GM18526 (cell line): Measurements from ENCODE around the gene DNAH17.

Experiments used
- POLR2A ChIP-seq: IDR thresholded peaks from 3 replicates; pipeline ENCODE4 v1.6.1; 2011; ENCODE audit not compliant: insufficient read length; ENCODE audit errors: extremely low read depth

DNAH17 gene

DNA sequence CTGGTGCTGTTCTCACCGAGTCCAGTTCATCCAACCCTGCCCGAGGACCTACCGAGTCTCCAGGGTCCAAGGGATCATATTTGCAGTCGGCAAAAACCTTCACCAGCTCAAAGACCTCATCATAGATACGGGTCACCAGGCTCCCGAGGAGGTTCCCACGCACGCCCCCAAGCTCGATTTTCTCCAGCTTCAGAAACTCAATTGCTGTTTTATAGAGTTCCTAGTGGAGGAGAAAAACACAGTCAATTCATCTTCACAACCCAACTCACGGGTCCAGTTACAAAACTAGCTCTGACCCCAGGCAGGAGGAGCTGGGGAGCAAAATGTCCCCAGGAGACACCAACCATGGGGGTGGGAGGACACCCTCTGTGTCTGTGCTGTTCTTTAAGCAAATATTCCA lies 10.2 kb downstream of the DNAH17 start:
- TF ChIP-seq POLR2A = no peak

DNA sequence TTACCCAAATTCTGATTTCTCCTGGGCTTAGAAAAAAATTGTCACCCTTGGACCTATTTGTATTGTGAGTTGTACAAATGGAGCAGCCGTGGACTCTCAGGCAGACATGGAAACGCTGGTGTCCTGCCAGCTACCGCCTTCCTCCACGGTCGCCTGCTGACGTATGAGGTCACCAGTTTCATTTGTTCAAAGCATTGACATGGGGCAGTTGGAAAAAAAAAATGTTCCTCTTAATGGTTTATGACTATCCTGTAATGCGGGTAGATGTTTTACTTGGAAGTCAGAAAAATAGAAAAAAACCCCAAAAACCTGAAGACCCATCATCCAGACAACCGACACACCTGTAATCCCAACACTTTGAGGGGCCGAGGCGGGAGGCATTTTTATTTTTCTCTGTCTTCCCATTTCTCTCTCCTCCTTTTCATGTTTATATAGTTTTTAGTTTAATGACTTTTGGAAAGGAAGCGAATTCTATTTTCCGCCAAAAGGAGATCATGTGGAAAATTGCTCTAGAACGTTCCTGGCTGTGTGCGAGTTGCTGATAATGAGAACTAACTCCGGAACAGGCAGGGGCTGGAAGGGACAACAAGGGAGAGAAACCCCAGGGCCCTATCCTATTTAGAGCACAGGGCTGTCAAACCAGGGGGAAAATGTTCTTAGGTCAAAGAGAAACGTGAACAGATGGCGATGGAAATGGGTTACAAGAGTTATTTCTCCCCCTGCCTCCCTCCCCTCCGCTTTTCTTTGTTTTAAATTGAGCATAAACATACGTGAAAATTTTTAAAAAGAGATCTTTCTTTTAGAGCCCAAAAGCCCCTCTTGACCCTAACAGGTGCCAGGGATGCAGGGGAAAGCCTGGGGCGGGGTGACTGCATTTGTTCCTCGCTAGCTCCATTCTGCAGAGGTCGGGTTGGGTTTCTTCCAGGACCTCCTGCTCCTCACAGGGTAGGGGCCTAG lies 13.7 kb downstream of the DNAH17 start:
- TF ChIP-seq POLR2A = no peak

DNA sequence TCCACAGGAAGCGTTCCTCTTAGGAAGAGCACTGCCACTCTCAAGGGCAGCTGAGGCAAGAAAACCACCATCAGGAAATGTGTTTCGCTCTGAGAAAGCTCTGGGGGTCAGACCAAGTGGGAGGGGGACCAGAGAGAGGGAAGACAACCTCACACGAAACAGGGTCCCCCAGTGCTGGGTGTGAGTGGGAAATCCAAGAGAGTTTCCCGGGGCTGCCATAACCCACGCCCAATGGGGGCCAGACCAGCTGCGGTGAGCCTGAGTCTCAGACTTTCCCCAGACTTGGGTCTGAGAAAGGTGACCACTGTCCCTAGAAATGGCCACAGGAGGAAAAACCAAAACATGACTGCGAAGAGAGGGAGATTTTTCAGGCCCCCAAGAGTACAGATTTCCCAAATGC lies 14.5 kb downstream of the DNAH17 start:
- no peak for TF ChIP-seq POLR2A

DNA sequence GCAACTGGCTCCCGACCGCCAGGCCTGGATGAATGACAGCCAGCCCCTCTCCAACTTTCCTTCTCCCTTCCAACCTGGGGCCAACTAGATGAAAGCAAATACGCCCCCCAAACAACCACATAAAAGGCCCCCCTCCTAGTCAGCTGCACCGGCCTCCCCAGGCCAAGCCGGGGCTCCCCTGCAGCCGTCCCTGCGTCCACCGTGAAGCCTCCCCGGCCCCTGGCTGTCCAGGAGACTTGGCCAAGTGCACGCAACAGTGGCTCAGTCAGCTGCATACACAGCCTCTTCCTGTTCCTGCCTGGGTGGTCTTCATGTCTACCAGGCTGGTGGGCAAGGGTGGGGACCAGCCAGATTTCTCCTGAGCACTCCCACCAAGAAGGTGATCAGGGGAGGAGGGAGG lies 16.0 kb downstream of the DNAH17 start:
- TF ChIP-seq POLR2A = no peak

DNA sequence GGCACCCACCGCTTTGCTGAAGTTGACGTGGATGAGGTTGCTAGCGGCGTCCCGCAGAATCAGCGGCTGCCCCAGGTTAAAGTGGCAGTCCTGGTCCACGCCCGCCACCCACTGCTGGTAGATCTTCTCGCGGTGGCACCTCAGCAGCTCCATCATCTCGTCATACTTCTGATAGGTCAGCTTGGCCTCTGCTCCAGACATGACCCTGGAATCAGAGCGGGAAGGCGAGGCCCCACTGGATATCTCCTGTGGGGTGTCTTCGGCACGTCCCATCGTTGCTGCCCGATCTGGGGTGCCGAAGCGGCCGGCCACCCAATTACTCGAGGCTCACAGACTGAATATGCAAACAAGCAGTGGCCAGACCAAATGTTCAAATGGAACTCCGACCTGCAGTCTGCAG lies 16.5 kb downstream of the DNAH17 start:
- no peak for TF ChIP-seq POLR2A

DNA sequence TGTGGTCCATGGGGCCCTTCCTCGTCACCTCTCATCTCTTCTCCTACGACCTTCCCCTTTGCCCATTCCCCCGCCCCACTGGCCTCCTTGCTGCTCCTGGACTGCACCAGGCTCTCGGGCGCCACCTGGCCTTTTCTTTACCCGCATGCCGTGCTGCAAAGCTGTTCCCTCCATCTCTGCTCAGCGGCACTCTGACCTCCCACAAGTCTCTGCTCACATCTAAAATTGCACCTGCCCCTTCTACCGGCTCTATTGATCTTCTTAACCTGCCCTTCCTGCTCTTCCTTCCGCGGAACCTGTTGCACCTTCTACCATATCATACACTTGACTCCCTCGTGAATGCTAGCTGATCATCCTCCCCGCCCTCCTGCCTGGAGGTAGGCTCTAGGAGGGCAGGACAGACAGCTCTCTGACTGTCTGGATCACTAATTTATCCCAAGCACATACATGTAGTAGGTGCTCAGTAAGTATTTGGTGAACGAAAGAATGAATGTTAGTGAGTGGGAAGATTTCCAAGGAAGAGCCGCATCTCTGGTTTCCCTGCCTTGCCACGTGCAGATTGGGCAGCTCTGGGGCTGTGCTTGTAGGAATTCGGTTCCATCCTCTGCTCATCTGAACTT lies 17.3 kb downstream of the DNAH17 start:
- no peak for TF ChIP-seq POLR2A

DNA sequence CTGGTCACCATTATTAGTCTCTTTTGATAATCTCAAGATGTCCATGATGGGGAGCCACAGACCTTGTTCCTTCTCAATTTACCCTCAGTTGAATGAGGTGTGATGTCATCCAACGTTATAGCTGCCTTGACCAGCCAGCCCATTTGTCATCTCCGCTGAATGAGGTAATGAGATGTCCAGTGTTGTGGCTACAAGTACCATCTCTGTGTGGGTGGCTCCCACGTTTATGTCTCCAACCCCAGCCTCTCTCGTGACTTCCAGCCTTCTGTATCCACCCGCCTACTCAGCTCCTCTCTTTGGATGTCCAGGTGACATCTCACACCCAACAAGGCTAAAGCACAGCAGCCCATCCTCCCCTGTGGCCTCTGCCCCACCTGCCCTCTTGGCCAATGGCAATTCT lies 18.2 kb downstream of the DNAH17 start:
- no peak for TF ChIP-seq POLR2A

DNA sequence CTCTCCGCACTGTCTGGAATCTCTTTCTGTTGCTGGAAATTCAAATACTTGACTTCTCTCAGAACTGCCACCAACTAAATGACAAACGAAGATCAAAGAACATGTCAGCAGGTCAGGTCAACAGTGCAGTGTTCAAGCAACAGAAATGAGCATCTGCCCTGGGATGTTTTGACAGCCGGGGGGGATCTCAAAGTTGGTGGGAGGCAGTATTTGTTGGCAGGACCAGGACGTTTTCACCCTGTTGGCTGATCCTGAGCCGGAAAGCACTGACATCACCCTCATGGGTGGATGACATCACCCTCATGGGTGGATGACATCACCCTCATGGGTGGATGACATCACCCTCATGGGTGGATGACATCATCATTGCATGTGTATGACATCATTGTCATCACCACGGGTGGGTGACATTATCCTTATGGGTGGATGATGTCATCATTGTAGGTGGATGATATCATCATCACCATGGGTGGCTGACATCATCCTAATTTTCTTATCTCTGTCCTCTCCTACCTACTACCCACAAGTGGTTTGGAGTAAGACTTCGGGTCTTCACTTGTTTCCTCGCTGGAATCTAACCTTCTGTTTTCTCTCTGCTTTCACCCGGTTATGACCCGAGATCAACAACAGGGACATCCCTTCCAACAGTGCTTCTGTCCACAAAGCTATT lies 18.9 kb downstream of the DNAH17 start:
- TF ChIP-seq POLR2A = no peak

DNA sequence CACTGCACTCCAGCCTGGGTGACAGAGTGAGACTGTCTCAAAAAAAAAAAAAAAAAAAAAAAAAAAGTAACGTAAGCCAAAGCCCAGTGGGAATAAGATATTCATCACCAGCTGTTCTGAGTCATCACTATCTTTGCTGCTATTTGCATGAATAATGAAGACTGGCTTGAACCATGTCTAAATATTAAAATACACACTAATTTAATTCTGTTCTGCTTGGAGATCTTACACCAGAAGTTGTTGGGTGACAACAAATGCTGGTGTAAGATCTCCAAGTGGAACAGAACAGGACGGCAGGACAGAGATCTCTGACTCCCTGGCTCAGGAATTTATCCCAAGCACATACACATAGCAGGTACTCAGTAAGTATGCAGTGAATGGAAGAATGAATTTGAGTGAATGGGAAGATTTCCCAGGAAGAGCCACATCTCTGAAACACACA lies 19.6 kb downstream of the DNAH17 start:
- no peak for TF ChIP-seq POLR2A

DNA sequence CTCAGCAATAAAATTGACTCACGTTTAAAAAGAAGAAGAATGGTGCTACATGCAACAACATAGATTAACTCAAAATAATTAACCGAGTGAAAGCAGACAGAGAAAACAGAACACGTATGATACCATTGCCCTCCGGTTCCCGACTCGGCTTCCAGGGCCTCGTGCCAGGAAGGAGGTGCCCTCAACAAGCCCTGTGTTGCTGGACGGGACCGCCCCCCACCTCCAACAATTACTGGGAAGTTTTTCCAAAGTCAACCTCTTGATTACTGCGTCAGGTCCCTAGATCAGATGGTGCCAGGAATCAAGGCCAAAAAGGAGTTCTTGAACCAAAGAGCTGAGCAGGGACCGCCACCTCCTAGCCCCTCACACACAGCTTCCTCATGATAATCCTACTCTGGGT lies 20.4 kb downstream of the DNAH17 start:
- no peak for TF ChIP-seq POLR2A

DNA sequence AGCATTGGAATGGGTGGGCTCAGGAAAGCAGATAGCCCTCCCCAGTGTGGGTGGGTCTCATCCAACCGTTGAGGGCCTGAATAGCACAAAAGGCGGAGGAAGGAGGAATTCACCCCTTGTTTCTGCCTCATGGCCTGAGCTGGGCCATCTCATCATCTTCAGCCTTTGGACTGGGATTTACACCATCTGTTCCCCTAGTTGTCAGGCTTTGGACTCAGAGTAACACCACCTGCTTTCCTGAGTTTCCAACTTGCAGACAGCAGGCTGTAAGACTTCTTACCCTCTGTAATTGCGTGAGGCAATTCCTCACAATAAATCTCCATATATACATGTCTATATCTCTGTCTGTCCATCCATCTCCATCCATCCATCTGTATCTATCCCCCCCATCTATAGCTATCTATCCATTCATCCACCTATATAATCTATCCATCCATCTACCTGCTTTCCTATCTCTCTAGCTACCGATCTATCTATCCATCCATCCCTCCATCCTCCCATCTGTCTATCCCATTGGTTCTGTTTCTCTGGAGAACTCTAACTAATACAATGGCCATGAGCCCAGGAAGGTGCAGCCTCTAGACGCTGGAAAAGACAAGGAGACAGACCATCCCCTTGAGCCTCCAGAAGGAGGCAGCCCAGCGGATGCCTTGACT lies 21.3 kb downstream of the DNAH17 start:
- TF ChIP-seq POLR2A = no peak

DNA sequence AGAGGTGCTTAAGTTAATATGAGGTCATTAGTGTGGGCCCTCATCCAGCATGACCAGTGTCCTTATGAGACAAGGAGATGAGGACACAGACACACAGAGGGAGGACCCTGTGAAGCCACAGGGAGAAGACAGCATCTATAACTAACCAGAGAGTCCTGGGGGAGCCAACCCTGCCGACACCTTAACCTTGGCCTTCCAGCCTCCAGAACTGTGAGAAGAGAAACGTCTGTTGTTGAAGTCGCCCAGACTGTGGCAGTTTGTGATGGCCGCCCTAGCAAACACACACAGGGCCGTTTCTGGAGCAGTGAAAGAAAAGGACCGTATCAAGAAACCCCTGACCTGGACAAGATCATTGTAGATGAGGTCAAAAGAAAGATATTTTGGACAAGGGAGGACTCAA lies 26.7 kb downstream of the DNAH17 start:
- no peak for TF ChIP-seq POLR2A

DNA sequence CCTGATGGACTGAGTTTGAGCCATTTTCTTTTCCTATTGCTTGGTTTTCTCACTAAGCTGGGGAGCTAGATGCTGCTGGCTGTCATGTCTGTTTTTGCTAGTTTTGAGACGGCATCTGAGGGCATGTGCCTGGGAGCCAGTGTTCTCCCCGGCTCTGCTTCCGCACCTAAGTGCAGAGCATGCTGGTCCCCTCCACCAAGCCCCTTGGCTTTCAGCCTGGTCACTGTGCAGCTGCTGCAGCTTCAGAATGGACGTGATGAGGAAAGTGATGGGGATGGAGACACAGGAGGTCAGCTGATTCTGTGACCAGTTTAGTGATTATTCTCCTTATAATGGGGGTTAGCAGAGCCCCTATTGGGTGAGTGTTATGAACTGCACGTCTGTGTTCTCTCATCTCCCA lies 28.5 kb downstream of the DNAH17 start:
- TF ChIP-seq POLR2A = no peak

DNA sequence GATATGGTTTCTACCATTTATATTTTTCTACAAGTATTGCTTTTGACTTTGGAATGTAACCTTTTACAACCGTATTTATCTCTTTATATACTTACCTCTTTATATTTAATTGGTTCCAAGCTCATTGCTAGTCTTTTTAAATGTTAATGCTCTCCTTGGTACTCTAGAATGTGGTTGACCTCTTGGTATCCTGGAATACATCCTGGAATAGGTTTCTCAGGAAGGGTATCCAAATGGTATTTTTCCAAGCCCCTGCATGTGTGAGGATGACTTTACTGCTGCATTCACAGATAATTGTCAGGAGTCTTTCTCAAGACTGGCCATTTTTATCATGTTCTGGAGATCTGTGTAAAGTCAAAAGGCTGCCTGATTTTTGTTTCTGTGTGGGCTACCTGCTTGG lies 30.2 kb downstream of the DNAH17 start:
- no peak for TF ChIP-seq POLR2A

DNA sequence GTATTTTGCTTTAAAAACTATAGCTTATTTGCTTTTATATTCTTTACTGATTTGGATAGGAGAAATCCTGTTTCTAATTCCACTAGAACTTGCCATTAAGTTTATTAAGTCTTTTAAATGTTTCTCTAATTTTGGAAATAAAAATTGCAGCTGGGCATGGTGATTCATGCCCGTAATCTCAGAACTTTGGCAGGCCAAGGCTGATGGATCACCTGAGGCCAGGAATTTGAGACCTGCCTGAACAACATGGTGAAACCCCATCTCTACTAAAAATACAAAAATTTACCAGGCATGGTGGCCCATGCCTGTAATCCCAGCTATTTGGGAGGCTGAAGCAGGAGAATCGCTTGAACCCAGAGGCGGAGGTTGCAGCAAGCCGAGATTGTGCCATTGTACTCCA lies 30.7 kb downstream of the DNAH17 start:
- no peak for TF ChIP-seq POLR2A
